Measurements from ENCODE around the gene MRPS34. TPM values are rescaled to one million over a fixed set of nuclear protein-coding genes. Genes with fewer than 3 reads are reported as not detected.

Gene MRPS34
- total and polyA plus RNA-seq, 8 donors: 21.1 to 204 (median 103) TPM

- no peak for TF ChIP-seq EP300 (IDR thresholded peaks at IDR 0.05)
- peak in 1 of 3 donors; percentile 85 for TF ChIP-seq POLR2AphosphoS5 (IDR thresholded peaks at IDR 0.05)
- TF ChIP-seq CTCF (IDR thresholded peaks at IDR 0.05): peak in 5 of 7 experiments; percentile 31 to 86 (median 50)
These were observed 39.8 kb upstream of the MRPS34 start for GRCh38 chr16:1812732-1813163.

GRCh38 chr16:1810536-1810935 lies 37.6 kb upstream of the MRPS34 start:
- TF ChIP-seq EP300 (IDR thresholded peaks at IDR 0.05) (no peak), POLR2A (IDR thresholded peaks at IDR 0.05) (no peak), CTCF (IDR thresholded peaks at IDR 0.05) (no peak), POLR2AphosphoS5 (IDR thresholded peaks at IDR 0.05) (no peak)
- H3K27me3 ChIP-seq: no peaks in the 10 kb centered on the region
- WGBS, 5 donors: 92 to 96% (median 94%) methylated on average over 13 to 16 of the region's 16 CpGs
- H3K27ac ChIP-seq: no peak overlapping the region
- H3K9me3 ChIP-seq: no peaks in the 10 kb centered on the region
- H3K36me3 ChIP-seq: peaks cover 24 to 79% (median 67%) of the 10 kb centered on the region in 4 donors
- peaks cover 0 to 12% (median 10%) of the 10 kb centered on the region in 4 donors for H3K4me1 ChIP-seq
- intact Hi-C loops (cut with DNase I; ENCODE audit: low total_unique reads): no loop called here
- H3K4me3 ChIP-seq: no peak overlapping the region
- no peak for DNase-seq

More at GRCh38 chr16:1812732-1813163, 39.8 kb upstream of the MRPS34 start:
- Histone ChIP-seq H3K27me3 (no peaks in the 10 kb centered on the region), H3K36me3 (peaks cover 26 to 80% (median 75%) of the 10 kb centered on the region in 4 donors), H3K4me1 (peaks cover 0 to 12% (median 10%) of the 10 kb centered on the region in 4 donors), H3K27ac (peak overlapping the region in 1 of 5 donors; percentile 49), H3K9me3 (no peaks in the 10 kb centered on the region), H3K4me3 (no peak overlapping the region)
- intact Hi-C loops (cut with DNase I; ENCODE audit: low total_unique reads): no loop called here
- WGBS, 5 donors: 12 to 20% (median 17%) methylated on average over 17 of the region's 17 CpGs
- DNase-seq: peak; percentile 86 to 89

- intact Hi-C loops (cut with DNase I; ENCODE audit: low total_unique reads): no loop called here
- no peak for DNase-seq
- no peak overlapping the region for H3K27ac ChIP-seq
- 92 to 96% (median 95%) methylated on average over 14 to 16 of the region's 16 CpGs for WGBS, 5 donors
- no peaks in the 10 kb centered on the region for H3K9me3 ChIP-seq
- no peak for TF ChIP-seq POLR2A (IDR thresholded peaks at IDR 0.05)
- TF ChIP-seq CTCF (IDR thresholded peaks at IDR 0.05): no peak
- no peak for TF ChIP-seq EP300 (IDR thresholded peaks at IDR 0.05)
- TF ChIP-seq POLR2AphosphoS5 (IDR thresholded peaks at IDR 0.05): no peak
- peaks cover 0 to 12% (median 10%) of the 10 kb centered on the region in 4 donors for H3K4me1 ChIP-seq
- H3K36me3 ChIP-seq: peaks cover 24 to 78% (median 64%) of the 10 kb centered on the region in 4 donors
- H3K4me3 ChIP-seq: no peak overlapping the region
- H3K27me3 ChIP-seq: no peaks in the 10 kb centered on the region
These were observed 37.2 kb upstream of the MRPS34 start for GRCh38 chr16:1810106-1810505.

GRCh38 chr16:1809281-1809801 lies 36.4 kb upstream of the MRPS34 start:
- Histone ChIP-seq H3K27me3 (no peaks in the 10 kb centered on the region), H3K4me3 (no peak overlapping the region), H3K9me3 (no peaks in the 10 kb centered on the region), H3K36me3 (peaks cover 24 to 76% (median 60%) of the 10 kb centered on the region in 4 donors), H3K4me1 (peaks cover 0 to 12% (median 10%) of the 10 kb centered on the region in 4 donors), H3K27ac (no peak overlapping the region)
- intact Hi-C loops (cut with DNase I; ENCODE audit: low total_unique reads): no loop called here
- TF ChIP-seq POLR2A (IDR thresholded peaks at IDR 0.05) (no peak), CTCF (IDR thresholded peaks at IDR 0.05) (no peak), EP300 (IDR thresholded peaks at IDR 0.05) (no peak), POLR2AphosphoS5 (IDR thresholded peaks at IDR 0.05) (no peak)
- 44 to 82% (median 63%) methylated on average over 23 to 28 of the region's 28 CpGs for WGBS, 5 donors
- DNase-seq: no peak

All from stomach (tissue), 9 donors.